ENCODE results near the gene SAP30BP.

SAP30BP gene

GRCh38 chr17:75722542-75723095 is 55.5 kb downstream of the SAP30BP start:
- FAIRE-seq, result no peak

DNA sequence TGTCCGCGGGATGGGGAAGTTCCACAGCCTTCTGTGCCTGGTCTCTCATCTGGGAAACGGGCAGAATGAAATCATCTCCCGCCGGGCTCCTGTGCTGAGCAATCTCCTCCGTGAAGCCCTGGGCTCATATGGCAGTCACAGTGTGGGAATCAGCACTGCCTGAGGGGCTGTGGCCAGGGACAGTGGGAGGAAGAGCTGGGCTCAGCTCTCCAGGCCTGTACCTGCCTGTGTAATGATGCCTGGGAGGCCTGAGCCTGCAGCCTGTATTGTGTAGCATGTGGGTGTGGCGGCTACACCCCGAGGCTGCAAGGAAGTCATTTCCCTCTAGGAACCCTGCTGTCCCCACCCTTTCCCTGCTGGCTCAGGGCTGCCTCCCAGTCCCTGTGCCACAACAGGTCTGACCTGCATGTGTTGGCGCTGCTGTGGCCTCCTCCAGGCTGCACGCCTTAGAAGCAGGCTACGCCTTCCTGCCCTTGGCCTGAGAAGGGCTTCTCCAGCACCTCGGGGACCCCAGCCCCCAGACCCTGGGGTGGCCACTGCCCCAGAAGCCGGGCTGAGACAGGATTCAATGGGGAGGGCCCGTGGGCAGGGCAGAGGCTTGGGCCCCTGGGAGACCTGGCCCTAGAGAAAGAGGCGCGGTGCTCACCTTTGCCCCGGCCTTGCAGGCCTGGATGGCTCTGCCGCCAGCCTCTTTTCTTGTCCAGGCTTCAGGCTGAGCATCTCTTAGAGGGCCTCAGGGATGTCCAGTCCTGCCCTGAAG is 56.2 kb downstream of the SAP30BP start:
- FAIRE-seq, result no peak

- FAIRE-seq, result no peak
Observed at GRCh38 chr17:75724016-75725003, 57.2 kb downstream of the SAP30BP start.

DNA sequence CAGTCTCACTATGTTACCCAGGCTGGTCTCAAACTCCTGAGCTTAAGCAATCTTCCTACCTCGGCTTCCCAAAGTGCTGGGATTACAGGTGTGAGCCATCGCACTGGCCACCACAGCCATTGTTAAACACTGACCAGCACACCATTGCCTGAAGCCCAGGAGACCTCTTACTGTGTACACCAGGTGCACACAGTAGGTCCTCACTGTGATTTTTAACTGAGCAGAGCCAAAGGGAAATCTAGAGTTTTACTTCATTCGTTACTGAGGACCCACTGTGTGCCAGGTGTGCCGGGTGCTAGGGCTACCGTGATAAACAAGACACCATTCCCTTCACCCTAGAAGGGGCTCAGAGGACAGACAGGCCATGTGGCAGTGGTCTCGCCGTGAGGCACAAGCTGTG is 58.4 kb downstream of the SAP30BP start:
- no peak for FAIRE-seq

DNA sequence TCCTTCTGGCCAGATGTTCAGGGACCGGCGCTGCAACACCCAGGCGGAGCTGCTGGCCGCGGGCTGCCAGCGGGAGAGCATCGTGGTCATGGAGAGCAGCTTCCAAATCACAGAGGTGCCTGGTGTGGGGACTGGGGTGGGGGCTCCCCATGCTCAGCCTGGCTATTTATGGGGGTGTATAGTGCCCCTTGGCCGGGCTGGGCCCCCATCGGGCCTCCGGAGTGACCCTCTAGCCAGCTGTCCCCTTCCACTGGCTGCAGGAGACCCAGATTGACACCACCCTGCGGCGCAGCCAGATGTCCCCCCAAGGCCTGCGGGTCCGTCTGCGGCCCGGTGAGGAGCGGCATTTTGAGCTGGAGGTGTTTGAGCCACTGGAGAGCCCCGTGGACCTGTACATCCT is 60.3 kb downstream of the SAP30BP start:
- no peak for FAIRE-seq

DNA sequence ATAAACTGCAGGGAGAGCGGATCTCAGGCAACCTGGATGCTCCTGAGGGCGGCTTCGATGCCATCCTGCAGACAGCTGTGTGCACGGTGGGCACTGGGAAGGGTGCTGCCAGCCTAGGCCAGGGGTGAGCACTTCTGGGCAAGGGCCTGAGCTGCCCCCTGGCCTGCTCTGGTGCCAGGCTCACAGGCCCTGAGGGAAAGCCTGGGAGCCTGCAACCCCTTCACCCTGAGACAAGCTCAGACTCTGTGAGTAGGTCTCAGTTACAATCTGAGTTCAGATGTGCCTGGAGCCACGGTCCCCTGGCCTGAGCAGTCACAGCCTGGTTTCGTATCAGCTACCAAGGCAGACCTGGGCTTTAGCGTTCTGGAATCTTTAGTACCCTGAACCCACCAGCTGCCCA is 62.2 kb downstream of the SAP30BP start:
- FAIRE-seq, result no peak

- FAIRE-seq, result no peak
Observed at GRCh38 chr17:75730065-75730464, 62.9 kb downstream of the SAP30BP start.

DNA sequence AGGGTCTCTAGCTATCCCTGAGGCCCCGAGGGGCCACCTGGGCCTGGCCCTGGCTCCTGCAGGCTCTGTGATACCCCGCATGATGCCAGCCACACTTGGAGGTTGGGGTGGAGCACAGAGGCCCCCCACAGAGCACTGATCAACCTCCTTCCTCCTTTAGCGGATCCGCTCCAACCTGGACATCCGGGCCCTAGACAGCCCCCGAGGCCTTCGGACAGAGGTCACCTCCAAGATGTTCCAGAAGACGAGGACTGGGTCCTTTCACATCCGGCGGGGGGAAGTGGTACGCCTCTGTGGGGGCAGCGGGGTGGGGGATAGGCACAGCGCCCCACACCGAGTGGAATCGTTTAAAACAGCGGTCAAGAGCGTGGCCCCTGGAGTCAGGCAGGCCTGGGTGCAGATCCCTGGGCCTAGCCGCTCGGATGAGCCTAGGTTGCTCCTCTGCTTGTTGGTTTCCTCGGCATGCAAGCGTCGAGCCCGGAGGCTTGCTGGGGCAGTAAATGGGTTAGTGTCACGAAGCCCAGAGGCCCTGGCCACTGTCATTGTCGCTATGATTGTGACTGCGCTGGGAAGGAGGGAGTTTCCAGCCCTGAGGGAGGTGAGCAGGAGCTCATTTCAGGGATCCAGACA is 64.1 kb downstream of the SAP30BP start:
- FAIRE-seq, result no peak

GRCh38 chr17:75731716-75732498 is 64.8 kb downstream of the SAP30BP start:
- FAIRE-seq, result no peak

DNA sequence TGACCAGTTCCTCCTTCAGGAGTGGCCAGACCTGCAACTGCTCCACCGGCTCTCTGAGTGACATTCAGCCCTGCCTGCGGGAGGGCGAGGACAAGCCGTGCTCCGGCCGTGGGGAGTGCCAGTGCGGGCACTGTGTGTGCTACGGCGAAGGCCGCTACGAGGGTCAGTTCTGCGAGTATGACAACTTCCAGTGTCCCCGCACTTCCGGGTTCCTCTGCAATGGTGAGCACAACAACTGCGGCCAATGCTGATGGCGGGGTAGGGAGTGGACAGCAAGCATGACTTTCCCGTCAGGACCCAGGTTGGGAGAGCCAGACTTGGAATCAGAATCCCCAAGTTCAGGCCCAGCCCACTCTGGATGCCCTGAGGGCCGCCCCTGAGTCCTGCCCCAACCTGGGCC is 66.3 kb downstream of the SAP30BP start:
- no peak for FAIRE-seq

DNA sequence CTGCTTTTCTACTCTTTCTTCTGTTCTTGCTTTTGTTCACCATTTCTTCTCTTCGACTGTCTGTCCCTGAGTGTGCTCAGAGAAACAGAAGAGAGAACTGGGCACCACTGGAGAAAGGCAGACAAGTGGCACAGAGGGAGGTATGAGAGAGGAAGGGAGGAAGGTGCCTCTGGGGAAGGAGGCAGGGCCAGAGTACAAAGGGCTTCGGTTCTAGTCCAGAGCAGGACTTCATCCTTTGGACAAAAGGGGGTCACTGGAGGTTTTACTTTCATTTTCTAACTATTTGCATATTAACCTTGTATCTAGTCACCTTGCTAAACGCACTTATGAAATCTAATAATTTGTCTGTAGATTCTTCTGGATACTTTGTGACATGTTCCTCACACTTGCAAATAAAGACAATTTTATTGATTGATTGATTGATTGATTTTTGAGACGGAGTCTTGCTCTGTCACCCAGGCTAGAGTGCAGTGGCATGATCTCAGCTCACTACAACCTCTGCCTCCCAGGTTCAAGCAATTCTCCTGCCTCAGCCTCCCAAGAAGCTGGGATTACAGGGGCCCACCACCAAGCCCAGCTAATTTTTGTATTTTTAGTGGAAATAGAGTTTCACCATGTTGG is 67.6 kb downstream of the SAP30BP start:
- no peak for FAIRE-seq

DNA sequence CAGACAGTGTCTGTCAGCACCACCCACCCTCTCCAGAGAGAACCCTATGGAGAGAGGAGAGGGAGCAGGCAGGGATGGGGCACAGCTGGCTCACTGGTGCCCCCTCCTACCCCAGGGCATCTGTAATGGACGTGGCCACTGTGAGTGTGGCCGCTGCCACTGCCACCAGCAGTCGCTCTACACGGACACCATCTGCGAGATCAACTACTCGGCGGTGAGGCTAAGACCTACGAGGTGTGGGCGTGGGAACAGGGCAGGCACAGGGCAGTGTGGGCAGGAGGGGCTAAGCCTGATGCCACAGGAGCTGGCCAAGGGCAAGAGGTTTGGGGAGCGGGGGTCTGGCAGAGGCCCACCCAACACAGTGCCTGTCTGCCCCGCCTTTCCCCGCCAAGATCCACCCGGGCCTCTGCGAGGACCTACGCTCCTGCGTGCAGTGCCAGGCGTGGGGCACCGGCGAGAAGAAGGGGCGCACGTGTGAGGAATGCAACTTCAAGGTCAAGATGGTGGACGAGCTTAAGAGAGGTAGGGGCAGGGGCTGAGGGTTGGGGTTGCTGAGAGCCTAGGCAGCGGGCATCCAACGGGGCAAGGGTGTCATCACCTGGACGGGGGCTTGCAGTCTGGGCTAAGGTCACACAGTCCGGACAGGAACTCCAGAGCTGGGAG is 69.2 kb downstream of the SAP30BP start:
- no peak for FAIRE-seq

GRCh38 chr17:75737133-75737962 is 70.2 kb downstream of the SAP30BP start:
- FAIRE-seq, result no peak

DNA sequence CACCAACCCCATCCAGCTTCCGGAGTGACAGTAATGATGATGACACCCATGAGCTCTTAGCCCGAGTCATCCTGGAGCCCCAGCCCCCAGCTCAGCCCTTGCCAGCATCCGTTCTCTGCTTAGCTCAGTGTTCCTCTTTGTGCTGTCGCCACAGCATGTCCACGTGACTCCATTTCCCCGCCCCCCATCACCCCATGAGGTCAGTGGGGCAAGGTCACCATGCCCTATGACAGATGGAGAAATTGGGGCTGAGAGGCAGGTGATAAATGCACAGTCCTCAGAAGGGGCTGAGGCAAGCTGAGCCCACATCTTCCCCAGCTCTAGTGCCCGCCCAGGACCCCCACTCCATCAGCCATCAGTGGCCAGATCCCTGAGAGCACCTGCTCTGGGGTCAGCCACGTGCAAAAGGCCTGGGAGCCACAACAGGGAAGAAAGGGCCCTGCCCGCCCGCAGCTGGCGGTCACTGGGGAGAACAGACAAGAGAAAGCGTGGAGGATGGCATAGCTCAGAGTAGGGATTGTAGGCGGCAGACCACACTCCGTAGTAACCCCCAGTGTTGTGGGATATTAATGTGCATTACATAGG is 71.2 kb downstream of the SAP30BP start:
- FAIRE-seq, result no peak

DNA sequence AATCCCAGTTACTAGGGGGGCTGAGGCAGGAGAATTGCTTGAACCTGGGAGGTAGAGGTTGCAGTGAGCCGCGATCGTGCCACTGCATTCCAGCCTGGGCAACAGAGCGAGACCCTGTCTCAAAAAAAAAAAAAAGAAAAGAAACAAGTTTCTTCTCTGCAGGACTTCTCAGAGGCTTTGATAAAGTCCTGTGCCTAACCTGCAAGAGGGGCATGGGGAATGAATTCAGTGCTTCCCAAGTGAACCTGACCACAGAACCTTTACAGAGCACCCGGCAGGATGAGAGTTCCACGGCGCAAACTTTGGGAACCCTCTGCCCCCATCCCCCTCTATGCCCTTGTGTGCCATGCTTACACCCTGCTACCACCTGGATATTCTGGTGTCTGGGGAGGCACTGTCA is 72.0 kb downstream of the SAP30BP start:
- no peak for FAIRE-seq

DNA sequence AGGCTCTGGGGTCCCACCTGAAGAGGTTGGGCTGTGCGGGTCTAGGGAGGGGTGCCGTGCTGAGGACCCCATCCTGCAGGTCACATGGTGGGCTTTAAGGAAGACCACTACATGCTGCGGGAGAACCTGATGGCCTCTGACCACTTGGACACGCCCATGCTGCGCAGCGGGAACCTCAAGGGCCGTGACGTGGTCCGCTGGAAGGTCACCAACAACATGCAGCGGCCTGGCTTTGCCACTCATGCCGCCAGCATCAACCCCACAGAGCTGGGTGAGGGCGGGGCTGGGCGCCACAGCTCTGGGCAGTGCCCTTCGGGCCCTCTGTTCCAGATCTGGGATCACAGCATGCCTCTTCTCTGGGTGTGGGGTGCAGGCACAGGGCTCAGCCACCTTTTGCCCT is 72.7 kb downstream of the SAP30BP start:
- FAIRE-seq, result no peak

DNA sequence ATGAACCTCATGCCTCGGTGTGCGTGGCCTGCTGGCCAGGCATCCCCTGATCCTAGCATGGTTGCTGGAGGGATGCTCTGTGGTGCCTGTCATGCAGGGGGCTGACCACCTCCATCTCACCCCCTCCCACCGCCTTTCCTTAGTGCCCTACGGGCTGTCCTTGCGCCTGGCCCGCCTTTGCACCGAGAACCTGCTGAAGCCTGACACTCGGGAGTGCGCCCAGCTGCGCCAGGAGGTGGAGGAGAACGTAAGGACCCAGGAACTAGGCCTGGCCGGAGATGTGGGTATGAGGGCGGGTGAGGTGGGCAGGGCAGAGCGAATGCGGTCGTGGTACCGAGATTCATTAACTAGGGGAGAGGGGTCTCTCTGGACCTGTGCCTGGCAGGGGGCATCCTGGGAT is 73.1 kb downstream of the SAP30BP start:
- FAIRE-seq, result no peak

DNA sequence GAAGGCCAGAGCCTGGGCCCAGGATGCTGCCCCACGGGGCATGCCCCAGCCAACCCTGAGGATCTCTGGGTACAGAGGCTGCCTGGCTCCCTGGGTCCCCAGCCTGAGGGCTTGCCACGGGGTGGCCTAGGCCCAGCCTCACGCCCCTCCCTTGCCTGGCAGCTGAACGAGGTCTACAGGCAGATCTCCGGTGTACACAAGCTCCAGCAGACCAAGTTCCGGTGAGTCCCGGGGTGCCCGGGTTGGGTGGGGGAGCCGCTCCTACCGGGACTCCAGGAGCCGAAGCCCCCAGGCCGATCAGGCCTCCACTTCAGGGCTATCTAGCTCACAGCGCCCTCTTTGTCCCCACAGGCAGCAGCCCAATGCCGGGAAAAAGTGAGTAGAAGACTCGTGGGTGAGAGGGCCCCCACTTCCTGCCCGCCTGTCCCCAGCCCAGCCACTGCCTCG is 73.5 kb downstream of the SAP30BP start:
- FAIRE-seq, result no peak

- no peak for FAIRE-seq
Observed at GRCh38 chr17:75742337-75742736, 75.2 kb downstream of the SAP30BP start.
